ENCODE measurements around the gene PKN3. TPM values are rescaled to one million over a fixed set of nuclear protein-coding genes. Genes with fewer than 3 reads are reported as not detected.

The PKN3 gene
- total and polyA plus RNA-seq, 9 of the 15 experiments (the other 6 are each of a cell fraction or from before 2014, with no cell fraction given), result 0.82 to 49.2 (median 19.7) TPM

DNA sequence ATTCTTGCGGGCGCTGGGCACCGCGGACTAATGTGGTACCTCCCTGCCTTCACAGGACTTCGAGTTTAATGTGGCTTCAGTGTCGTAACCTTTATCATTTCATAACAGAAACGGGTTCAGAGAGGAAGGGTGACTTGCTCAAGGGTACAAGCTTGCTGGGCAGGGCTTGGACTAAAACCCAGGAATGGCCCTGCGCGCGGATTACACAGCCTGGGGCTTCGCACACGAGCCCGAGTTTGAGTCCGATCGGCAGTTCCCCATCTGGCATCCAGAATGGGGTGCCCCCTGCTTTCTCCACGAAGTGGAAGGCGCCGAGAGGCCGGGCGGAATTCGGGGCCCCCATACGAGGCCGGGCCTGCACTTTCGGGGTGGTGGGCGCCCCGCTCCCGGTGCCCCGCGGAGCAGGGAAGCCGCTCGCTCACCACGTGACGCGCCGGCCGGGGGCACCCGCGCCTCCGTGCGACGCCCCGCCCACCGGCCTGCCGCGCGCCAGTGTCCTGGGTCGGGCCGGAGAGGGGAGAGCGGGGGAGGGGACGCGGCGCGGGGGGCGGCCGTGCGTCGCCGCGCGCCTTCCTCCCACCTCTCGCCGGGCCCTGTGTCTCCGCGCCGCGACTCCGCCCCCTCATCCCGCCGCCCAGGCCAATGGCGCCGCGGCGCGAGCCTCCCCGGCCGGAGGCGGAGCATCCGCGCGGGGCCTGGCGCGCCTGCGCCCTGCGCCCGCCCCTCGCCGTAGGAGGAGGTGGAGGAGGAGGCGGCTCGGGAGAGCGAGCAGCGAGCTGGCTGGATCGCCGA lies 13.6 kb upstream of the PKN3 start, which contains the start of gene SET (continued):
- TF ChIP-seq NR2C1 (IDR thresholded peaks at IDR 0.05) (no peak), NR2C1 (tag; IDR thresholded peaks at IDR 0.05) (peak; percentile 36; the same call in 1 of the 2 replicates), ADNP (tag; IDR thresholded peaks at IDR 0.05) (no peak), ZNF766 (CRISPR knock-in tag; conservative IDR thresholded peaks at IDR 0.05) (no peak), NR0B1 (IDR thresholded peaks at IDR 0.05; ENCODE audit: partially characterized antibody) (no peak), MLLT1 (IDR thresholded peaks at IDR 0.05) (0 out of 4 replicates have a peak, but pooled peaks of 1 of the 2 experiments have one; percentile 37), ZNF12 (CRISPR knock-in tag; IDR thresholded peaks at IDR 0.05) (peak; percentile 83), U2AF2 (optimal IDR thresholded peaks at IDR 0.05; ENCODE audit: low read depth, low read length) (no peak), ATF7 (IDR thresholded peaks at IDR 0.05) (peak; percentile 75), HNRNPUL1 (IDR thresholded peaks at IDR 0.05; ENCODE audit: low read length) (no peak), SNRNP70 (optimal IDR thresholded peaks at IDR 0.05; ENCODE audit: low read depth, low read length) (no peak), ZNF347 (CRISPR knock-in tag; IDR thresholded peaks at IDR 0.05; ENCODE audit: low read depth) (peak; percentile 71; the same call in 1 of the 2 replicates), ZNF717 (CRISPR knock-in tag; IDR thresholded peaks at IDR 0.05) (peak; percentile 55; the same call in 1 of the 2 replicates), NFATC3 (IDR thresholded peaks at IDR 0.05) (no peak), HBP1 (CRISPR knock-in tag; IDR thresholded peaks at IDR 0.05) (0 out of 2 replicates have a peak, but pooled peaks have one; percentile 80), ERF (CRISPR knock-in tag; IDR thresholded peaks at IDR 0.05) (peak; percentile 92; the same call in 1 of the 2 replicates), MAFF (IDR thresholded peaks at IDR 0.05; ENCODE audit: low read length) (no peak), ZFP1 (CRISPR knock-in tag; IDR thresholded peaks at IDR 0.05) (no peak), ZNF699 (CRISPR knock-in tag; IDR thresholded peaks at IDR 0.05; ENCODE audit: insufficient replicate concordance) (no peak), ELF4 (CRISPR knock-in tag; IDR thresholded peaks at IDR 0.05) (no peak)
- TF ChIP-seq, protein P1, sequence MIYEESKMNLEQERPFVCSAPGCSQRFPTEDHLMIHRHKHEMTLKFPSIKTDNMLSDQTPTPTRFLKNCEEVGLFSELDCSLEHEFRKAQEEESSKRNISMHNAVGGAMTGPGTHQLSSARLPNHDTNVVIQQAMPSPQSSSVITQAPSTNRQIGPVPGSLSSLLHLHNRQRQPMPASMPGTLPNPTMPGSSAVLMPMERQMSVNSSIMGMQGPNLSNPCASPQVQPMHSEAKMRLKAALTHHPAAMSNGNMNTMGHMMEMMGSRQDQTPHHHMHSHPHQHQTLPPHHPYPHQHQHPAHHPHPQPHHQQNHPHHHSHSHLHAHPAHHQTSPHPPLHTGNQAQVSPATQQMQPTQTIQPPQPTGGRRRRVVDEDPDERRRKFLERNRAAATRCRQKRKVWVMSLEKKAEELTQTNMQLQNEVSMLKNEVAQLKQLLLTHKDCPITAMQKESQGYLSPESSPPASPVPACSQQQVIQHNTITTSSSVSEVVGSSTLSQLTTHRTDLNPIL (CRISPR knock-in tag; IDR thresholded peaks at IDR 0.05), result no peak
- TF ChIP-seq, protein P2, sequence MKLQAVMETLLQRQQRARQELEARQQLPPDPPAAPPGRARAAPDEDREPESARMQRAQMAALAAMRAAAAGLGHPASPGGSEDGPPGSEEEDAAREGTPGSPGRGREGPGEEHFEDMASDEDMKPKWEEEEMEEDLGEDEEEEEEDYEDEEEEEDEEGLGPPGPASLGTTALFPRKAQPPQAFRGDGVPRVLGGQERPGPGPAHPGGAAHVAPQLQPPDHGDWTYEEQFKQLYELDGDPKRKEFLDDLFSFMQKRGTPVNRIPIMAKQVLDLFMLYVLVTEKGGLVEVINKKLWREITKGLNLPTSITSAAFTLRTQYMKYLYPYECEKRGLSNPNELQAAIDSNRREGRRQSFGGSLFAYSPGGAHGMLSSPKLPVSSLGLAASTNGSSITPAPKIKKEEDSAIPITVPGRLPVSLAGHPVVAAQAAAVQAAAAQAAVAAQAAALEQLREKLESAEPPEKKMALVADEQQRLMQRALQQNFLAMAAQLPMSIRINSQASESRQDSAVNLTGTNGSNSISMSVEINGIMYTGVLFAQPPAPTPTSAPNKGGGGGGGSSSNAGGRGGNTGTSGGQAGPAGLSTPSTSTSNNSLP (IDR thresholded peaks at IDR 0.05; ENCODE audit: borderline replicate concordance, low read depth, low read length), result no peak

All from K562 (cell line).